ENCODE data around the gene DPYD.

GRCh38 chr1:97061604-97062003 is 859.2 kb downstream of the DPYD start:
- TF ChIP-seq CTCF (IDR thresholded peaks at IDR 0.05 in 2 of 3, conservative IDR thresholded peaks at IDR 0.05 in 1 of 3; ENCODE audit: control insufficient read depth in 2 of 3, extremely low read depth in 1 of 3, insufficient read depth in 1 of 3, low read depth in 3 of 3, low read length in 3 of 3): no peak
- no peak for TF ChIP-seq MTA2 (IDR thresholded peaks at IDR 0.05; ENCODE audit: low read depth)
- TF ChIP-seq CBX3 (IDR thresholded peaks at IDR 0.05; ENCODE audit: borderline replicate concordance, low read depth): no peak
- TF ChIP-seq GATAD2B (conservative IDR thresholded peaks at IDR 0.05; ENCODE audit: low read depth): no peak
- no peak for TF ChIP-seq ETV6 (conservative IDR thresholded peaks at IDR 0.05 in 1 of 2, IDR thresholded peaks at IDR 0.05 in 1 of 2; ENCODE audit: borderline replicate concordance in 1 of 2, low read depth in 1 of 2)
- TF ChIP-seq NFIC (IDR thresholded peaks at IDR 0.05; ENCODE audit: low read depth, low read length): no peak
- TF ChIP-seq SMC3 (IDR thresholded peaks at IDR 0.05; ENCODE audit: borderline replicate concordance, low read length): no peak
- no peak for TF ChIP-seq POLR2AphosphoS5 (IDR thresholded peaks at IDR 0.05; ENCODE audit: low read length)
- TF ChIP-seq SUZ12 (IDR thresholded peaks at IDR 0.05; ENCODE audit: unreplicated experiment): no peak
- no peak for TF ChIP-seq POLR2A (IDR thresholded peaks at IDR 0.05; ENCODE audit: low read depth, low read length)
- TF ChIP-seq SIN3A (IDR thresholded peaks at IDR 0.05; ENCODE audit: low read depth, low read length): no peak
- TF ChIP-seq RBBP5 (conservative IDR thresholded peaks at IDR 0.05): no peak
- TF ChIP-seq CREB1 (IDR thresholded peaks at IDR 0.05; ENCODE audit: low read depth): no peak
- no peak for TF ChIP-seq ELK1 (IDR thresholded peaks at IDR 0.05; ENCODE audit: low read depth, low read length)

Measured in GM12878 (cell line).